Ishikawa (cell line): ENCODE results near the gene C14orf119.

ENCODE experiments used
- CEBPB ChIP-seq: IDR thresholded peaks from 2 replicates; pipeline ENCODE4 v1.6.1; 2012
- CREB1 ChIP-seq: IDR thresholded peaks from 2 replicates; pipeline ENCODE4 v1.6.1; 2012; ENCODE audit warnings: low read depth
- EGR1 ChIP-seq: IDR thresholded peaks from 2 replicates; pipeline ENCODE4 v1.6.1; 2012
- EP300 ChIP-seq: IDR thresholded peaks from 2 replicates; pipeline ENCODE4 v1.6.1; 2012; ENCODE audit warnings: borderline replicate concordance
- FOXM1 ChIP-seq: IDR thresholded peaks from 2 replicates; pipeline ENCODE4 v1.6.1; 2012; ENCODE audit warnings: low read depth, borderline replicate concordance
- MAX ChIP-seq: IDR thresholded peaks from 2 replicates; pipeline ENCODE4 v1.6.1; 2012
- NFIC ChIP-seq: IDR thresholded peaks from 2 replicates; pipeline ENCODE4 v1.6.1; 2012
- RAD21 ChIP-seq: IDR thresholded peaks from 2 replicates; pipeline ENCODE4 v1.6.1; 2012; ENCODE audit warnings: low read depth
- REST ChIP-seq: IDR thresholded peaks from 2 replicates; pipeline ENCODE4 v1.6.1; 2012; ENCODE audit warnings: low read depth, mild to moderate bottlenecking
- TAF1 ChIP-seq: IDR thresholded peaks from 2 replicates; pipeline ENCODE4 v1.6.1; 2012; ENCODE audit warnings: low read depth, mild to moderate bottlenecking
- TCF12 ChIP-seq: IDR thresholded peaks from 2 replicates; pipeline ENCODE4 v1.6.1; 2012; ENCODE audit warnings: low read depth
- TEAD4 ChIP-seq: IDR thresholded peaks from 2 replicates; pipeline ENCODE4 v1.6.1; 2012
- USF1 ChIP-seq: IDR thresholded peaks from 2 replicates; pipeline ENCODE4 v1.6.1; 2012
- YY1 ChIP-seq: IDR thresholded peaks from 2 replicates; pipeline ENCODE4 v1.6.1; 2012; ENCODE audit warnings: low read depth
- ZBTB7A ChIP-seq: IDR thresholded peaks from 2 replicates; pipeline ENCODE4 v1.6.1; 2012; ENCODE audit warnings: low read depth

C14orf119 gene

GRCh38 chr14:23095196-23096108, at the start of gene C14orf119:
Gene C14orf119, plus strand, starts transcription at chr14:23095505. Its CDS starts 2,154 bp downstream, at chr14:23097659.
- no peak for TF ChIP-seq NFIC
- TF ChIP-seq EGR1, result peak; percentile 91
- 0 out of 2 replicates have a peak, but pooled peaks have one; percentile 10 for TF ChIP-seq CREB1
- no peak for TF ChIP-seq FOXM1
- no peak for TF ChIP-seq YY1
- no peak for TF ChIP-seq REST
- peak; percentile 43 for TF ChIP-seq TAF1
- peak; percentile 65 for TF ChIP-seq MAX
- TF ChIP-seq ZBTB7A, result peak; percentile 82
- TF ChIP-seq TCF12, result no peak
- no peak for TF ChIP-seq CEBPB

GRCh38 chr14:23047034-23047634, 48.2 kb upstream of the C14orf119 start:
- TF ChIP-seq NFIC (no peak), FOXM1 (no peak), CREB1 (no peak), TAF1 (no peak)

- TF ChIP-seq FOXM1 (no peak), USF1 (no peak), TAF1 (no peak), NFIC (no peak), TEAD4 (no peak), MAX (no peak), EGR1 (no peak), YY1 (no peak), EP300 (no peak), RAD21 (no peak), TCF12 (no peak), REST (no peak), CREB1 (no peak), ZBTB7A (no peak), CEBPB (no peak)
Observed at GRCh38 chr14:23047751-23048693, 47.3 kb upstream of the C14orf119 start.

GRCh38 chr14:23049011-23049410, 46.3 kb upstream of the C14orf119 start:
- TF ChIP-seq CREB1, result no peak
- TF ChIP-seq NFIC, result no peak
- TF ChIP-seq TCF12, result no peak
- no peak for TF ChIP-seq TAF1
- no peak for TF ChIP-seq TEAD4
- TF ChIP-seq REST, result no peak
- TF ChIP-seq YY1, result no peak
- TF ChIP-seq ZBTB7A, result no peak
- no peak for TF ChIP-seq RAD21
- TF ChIP-seq EGR1, result no peak
- TF ChIP-seq MAX, result no peak
- TF ChIP-seq FOXM1, result no peak
- no peak for TF ChIP-seq USF1
- TF ChIP-seq CEBPB, result no peak
